CD4-positive, alpha-beta T cell treated with Interferon gamma for 1 hour (primary cell): ENCODE data around the gene NCAPD3.

ENCODE experiments used
- DNase-seq: peaks from one replicate; pipeline ENCODE4 v3.0.0-alpha.2; 2020

NCAPD3 gene

GRCh38 chr11:134155946-134156865, 67.6 kb downstream of the NCAPD3 start:
- DNase-seq: no peak

- DNase-seq: no peak
Measured at GRCh38 chr11:134155456-134155855, 68.3 kb downstream of the NCAPD3 start.

- no peak for DNase-seq
Measured at GRCh38 chr11:134154441-134154840, 69.3 kb downstream of the NCAPD3 start.

DNA sequence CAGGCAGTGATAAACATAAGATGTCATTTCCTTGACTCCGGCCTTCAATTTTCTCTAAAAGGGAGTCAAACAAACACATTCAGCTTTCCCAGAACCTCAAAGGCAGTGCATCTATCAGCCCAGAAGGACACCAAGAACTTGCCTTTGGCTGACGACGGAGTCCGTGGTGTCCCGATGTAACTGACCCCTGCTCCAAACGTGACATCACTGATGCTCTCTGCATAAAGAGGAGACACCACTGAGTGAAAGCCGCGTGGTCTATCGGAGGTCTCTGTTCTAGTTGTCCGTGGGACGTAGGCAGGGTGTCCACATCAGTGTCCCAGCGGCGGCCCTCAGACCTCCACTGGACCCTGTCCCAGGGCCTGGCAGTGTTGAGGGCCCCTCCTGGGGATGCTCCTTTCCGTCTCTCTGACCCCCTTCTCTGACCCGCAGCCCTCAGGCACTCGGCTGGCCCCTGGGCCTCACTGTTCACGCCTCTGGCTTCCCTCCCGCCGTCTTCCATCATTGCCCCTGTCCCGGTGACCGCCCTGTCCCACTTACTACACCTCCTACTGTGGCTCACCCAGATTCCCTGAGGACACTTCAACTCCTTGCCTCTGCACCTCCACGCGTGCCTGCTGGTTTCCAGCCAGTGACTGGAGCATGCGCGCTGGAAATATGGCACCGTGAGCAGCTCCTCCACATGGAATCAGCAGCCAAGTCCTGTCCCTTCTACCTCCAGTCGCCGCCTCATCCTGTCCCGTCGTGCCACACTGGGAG, 70.4 kb downstream of the NCAPD3 start:
- DNase-seq: no peak

DNA sequence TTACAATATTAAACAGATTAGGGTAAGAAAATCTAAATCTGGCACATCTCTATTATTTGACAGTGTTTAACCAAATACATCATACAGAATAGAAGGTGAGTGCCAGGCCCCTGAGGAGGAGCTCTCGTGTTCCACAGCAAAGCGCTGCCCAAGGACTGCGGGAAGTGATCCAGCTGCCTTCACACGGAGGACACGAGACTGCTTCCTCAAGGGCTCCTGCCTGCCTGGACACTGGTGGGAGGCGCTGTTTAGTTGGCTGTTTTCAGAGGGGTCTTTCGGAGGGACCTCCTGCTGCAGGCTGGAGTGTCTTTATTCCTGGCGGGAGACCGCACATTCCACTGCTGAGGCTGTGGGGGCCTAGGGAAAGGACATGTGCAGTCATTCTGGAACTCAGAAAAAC, 71.1 kb downstream of the NCAPD3 start:
- DNase-seq: no peak

DNA sequence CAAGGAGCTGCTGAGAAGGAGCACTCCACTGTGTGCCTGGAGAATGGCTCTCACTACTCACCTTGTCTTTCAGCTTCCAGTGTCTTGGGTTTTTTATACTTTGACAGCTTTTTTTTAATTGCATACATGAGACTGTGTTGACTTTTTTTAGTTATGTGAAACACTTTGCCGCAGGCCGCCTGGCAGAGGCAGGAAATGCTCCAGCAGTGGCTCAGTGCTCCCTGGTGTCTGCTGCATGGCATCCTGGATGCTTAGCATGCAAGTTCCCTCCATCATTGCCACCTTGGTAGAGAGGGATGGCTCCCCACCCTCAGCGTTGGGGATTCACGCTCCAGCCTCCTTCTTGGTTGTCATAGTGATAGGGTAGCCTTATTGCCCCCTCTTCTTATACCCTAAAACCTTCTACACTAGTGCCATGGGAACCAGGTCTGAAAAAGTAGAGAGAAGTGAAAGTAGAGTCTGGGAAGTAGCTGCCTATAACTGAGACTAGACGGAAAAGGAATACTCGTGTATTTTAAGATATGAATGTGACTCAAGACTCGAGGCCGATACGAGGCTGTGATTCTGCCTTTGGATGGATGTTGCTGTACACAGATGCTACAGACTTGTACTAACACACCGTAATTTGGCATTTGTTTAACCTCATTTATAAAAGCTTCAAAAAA, 72.6 kb downstream of the NCAPD3 start:
- no peak for DNase-seq

DNA sequence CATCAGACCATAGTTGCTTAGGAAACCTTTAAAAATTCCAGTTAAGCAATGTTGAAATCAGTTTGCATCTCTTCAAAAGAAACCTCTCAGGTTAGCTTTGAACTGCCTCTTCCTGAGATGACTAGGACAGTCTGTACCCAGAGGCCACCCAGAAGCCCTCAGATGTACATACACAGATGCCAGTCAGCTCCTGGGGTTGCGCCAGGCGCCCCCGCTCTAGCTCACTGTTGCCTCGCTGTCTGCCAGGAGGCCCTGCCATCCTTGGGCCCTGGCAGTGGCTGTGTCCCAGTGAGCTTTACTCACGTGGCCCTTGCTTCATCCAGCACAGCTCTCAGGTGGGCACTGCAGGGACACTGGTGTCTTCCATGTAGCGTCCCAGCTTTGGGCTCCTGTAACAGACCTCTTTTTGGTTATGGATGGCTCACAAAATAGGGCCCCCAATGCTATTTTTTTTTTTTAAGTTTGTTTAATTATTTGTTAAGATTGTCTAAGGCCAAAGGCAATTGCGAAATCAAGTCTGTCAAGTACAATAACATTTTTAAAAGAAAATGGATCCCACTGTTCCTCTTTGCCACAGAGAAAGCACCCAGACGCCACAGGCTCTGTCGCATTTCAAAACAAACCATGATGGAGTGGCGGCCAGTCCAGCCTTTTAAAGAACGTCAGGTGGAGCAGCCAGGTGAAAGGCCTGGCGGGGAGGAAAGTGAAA, 73.4 kb downstream of the NCAPD3 start:
- no peak for DNase-seq

DNA sequence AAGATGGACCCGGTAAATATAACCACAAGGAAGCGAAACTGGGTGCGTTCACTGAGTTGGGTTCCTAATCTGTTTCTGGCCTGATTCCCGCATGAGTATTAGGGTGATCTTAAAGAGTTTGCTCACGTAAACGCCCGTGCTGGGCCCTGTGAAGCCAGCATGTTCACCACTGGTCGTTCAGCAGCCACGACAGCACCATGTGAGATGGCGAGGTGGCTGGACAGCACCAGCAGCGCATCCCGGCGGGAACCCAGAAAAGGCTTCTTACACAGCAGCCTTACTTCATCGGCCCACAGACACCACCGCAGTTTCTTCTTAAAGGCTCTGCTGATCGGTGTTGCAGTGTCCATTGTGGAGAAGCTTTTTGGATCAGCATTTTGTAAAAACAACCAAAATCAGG, 74.4 kb downstream of the NCAPD3 start:
- no peak for DNase-seq

DNA sequence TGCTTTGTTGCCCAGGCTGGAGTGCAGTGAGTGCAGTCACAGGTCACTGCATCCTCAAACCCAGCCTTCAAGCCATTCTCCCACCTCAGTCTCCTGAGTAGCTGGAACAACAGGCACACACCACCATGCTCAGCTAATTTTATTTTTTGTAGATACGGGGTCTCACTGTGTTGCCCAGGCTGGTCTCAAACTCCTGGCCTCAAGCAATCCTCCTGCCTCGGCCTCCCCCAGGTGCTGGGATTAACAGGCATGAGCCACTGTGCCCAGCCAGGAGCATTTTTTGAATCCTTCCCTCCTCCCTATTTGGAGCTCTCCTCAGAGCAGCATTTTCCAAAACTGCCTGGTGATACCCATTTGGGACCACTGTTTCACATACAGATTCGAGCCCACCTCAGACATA, 77.2 kb downstream of the NCAPD3 start:
- no peak for DNase-seq

DNA sequence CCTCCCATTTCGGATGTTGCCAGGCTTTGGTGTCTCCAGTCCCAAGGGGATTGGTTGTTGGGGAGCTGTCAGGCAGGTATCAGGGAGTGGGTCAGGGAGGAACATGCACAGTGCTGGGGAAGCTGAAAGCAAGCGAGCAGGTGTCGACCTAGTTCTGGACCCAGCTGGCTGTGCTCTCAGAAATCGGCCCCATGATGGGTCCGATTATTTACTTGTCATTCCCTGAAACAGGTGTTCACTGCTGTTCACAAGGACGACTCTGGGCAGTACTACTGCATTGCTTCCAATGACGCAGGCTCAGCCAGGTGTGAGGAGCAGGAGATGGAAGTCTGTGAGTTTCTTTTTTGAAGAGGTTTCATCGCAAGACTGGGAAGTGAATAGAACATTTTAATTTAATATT, 78.1 kb downstream of the NCAPD3 start:
- DNase-seq: no peak

- no peak for DNase-seq
Measured at GRCh38 chr11:134144744-134145143, 79.0 kb downstream of the NCAPD3 start.

DNA sequence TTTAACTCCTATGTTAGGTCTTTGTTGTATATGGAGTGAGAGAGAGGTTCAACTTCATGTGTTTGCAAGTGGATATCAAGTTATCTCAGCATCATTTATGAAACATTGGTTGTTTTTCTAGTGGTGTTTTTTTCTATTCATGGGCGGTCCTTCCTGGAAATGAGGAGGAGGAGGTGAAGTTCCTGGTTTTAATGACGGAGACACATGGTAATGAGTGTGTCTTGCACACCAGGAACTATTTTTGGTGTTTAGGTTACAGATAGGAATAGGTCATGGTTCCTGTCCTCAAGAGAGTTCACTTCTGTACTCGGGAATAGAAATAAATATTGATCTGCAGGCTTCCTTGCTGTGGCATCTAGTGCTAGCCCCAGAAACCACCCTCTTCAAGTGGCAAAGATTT, 80.0 kb downstream of the NCAPD3 start:
- DNase-seq: no peak

- DNase-seq: no peak
Measured at GRCh38 chr11:134142536-134142935, 81.2 kb downstream of the NCAPD3 start.

- DNase-seq: no peak
Measured at GRCh38 chr11:134140961-134141490, 82.7 kb downstream of the NCAPD3 start.

DNA sequence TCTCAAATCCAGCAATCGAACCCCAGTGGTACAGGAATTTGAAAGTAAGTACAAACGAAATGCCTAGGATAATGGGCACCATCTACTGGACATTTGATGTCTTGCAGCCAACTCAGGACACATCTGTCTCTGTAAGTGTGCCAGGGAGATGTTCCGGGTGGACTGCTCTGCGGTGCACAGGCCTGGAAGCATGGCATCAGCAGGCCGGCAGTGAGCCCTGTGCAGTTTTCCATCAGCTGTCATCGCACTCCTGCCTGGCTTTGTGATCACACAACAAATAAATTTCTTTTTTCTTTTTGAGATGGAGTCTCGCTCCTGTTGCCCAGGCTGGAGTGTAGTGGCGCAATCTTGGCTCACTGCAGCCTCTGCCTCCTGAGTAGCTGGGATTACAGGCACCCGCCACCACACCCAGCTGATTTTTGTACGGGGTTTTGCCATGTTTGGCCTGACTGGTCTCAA, 83.9 kb downstream of the NCAPD3 start:
- peak; percentile 9 for DNase-seq

- DNase-seq: no peak
Measured at GRCh38 chr11:134139303-134139872, 84.4 kb downstream of the NCAPD3 start.

- DNase-seq: no peak
Measured at GRCh38 chr11:134138376-134138775, 85.4 kb downstream of the NCAPD3 start.

- DNase-seq: no peak
Measured at GRCh38 chr11:134134167-134134566, 89.6 kb downstream of the NCAPD3 start.

GRCh38 chr11:134132808-134133207, 91.0 kb downstream of the NCAPD3 start:
- no peak for DNase-seq

DNA sequence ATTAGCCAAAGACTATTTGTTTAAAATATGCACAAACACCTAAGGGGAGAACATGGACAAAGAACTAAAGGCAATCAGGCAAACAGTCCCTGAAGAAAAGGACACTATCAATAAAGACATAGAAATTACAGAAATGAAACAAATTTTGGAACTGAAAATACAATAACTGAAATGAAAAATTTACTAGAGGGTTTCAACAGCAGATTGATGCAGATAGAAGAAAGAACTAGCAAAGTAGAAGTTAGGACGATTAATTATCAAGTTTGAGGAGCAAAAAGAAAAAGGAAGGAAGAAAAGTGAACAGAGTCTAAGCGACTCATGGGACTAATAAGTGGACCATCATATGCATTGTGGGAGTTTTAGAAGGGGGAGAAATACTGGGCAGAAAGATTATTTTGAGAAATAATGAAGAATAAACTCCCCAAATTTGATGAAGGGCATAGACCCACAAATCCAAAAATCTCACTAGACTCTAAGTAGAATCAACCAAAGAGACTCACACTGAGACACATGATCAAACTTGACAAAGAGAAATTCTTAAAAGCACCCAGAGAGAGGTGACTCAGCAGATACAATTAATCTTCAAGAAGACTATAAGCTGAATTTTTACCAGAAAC, 92.0 kb downstream of the NCAPD3 start:
- DNase-seq: no peak

DNA sequence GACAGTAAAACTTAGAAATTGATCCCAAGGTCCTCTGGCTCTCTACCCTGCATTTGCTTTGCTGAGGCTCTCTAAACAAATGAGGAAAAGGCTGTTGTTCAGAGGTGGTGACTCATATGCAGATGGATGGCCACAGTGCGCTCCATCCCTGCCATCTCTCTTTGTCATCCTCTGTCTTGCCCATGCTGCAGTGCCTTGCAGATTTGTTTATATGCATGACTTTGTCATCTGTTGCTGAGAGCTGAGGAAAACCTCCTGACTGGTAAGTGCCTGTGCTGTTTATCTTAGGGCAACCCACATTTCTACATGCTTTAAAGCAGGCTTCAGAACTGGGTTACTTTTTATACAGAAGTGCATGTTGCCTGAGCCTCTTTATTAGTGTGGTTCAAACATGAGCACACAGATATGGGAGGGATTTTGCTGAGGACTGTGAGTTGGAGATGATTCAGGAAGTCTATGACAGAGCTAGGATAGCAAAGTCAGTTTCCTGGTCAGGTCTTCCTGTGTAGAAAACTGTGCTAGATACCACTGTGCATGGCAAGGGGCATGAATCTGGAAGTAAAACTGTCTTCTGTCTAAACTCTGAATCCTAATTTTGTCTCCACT, 97.4 kb downstream of the NCAPD3 start:
- no peak for DNase-seq
